Stimulated activated naive CD4-positive, alpha-beta T cell treated with Interleukin-2 at 50 U/mL for 16 hours (primary cell): Measurements from ENCODE around the gene UFSP2.

ENCODE experiments used
- DNase-seq: peaks from one replicate; lab custom pipeline; 2025; lab: John Stamatoyannopoulos, UW

UFSP2 gene

GRCh38 chr4:185425647-185426352 is at the start of gene UFSP2:
TSS of gene UFSP2 (minus strand) at chr4:185425964. CDS start at chr4:185425868, 96 bp downstream.
- DNase-seq = peak; percentile 85

- DNase-seq = no peak
Observed at GRCh38 chr4:185473247-185473646, 47.5 kb upstream of the UFSP2 start.

GRCh38 chr4:185472103-185472542 is 46.4 kb upstream of the UFSP2 start:
- no peak for DNase-seq

- peak; percentile 92 for DNase-seq
Observed at GRCh38 chr4:185471235-185472102, 45.7 kb upstream of the UFSP2 start, which contains the start of gene CCDC110. TSS of gene CCDC110 (minus strand) at chr4:185471733. CDS start at chr4:185471683, 50 bp downstream.

GRCh38 chr4:185470501-185471195 is 44.9 kb upstream of the UFSP2 start:
- DNase-seq = peak; percentile 48

- no peak for DNase-seq
Observed at GRCh38 chr4:185469580-185470154, 43.9 kb upstream of the UFSP2 start.

- no peak for DNase-seq
Observed at GRCh38 chr4:185468999-185469398, 43.2 kb upstream of the UFSP2 start.

GRCh38 chr4:185467991-185468390 is 42.2 kb upstream of the UFSP2 start:
- DNase-seq = no peak

- DNase-seq = no peak
Observed at GRCh38 chr4:185467101-185467500, 41.3 kb upstream of the UFSP2 start.

- no peak for DNase-seq
Observed at GRCh38 chr4:185465707-185466106, 39.9 kb upstream of the UFSP2 start.

GRCh38 chr4:185464887-185465286 is 39.1 kb upstream of the UFSP2 start:
- DNase-seq = no peak

- DNase-seq = no peak
Observed at GRCh38 chr4:185464183-185464582, 38.4 kb upstream of the UFSP2 start.

GRCh38 chr4:185463541-185463940 is 37.8 kb upstream of the UFSP2 start:
- DNase-seq = no peak

- no peak for DNase-seq
Observed at GRCh38 chr4:185461565-185461964, 35.8 kb upstream of the UFSP2 start.

GRCh38 chr4:185457136-185457535 is 31.4 kb upstream of the UFSP2 start:
- DNase-seq = no peak

- no peak for DNase-seq
Observed at GRCh38 chr4:185456131-185456530, 30.4 kb upstream of the UFSP2 start.

- no peak for DNase-seq
Observed at GRCh38 chr4:185445209-185445608, 19.4 kb upstream of the UFSP2 start.

- DNase-seq = no peak
Observed at GRCh38 chr4:185441479-185441878, 15.7 kb upstream of the UFSP2 start.

- no peak for DNase-seq
Observed at GRCh38 chr4:185437809-185438208, 12.0 kb upstream of the UFSP2 start.

- DNase-seq = no peak
Observed at GRCh38 chr4:185435466-185435865, 9.7 kb upstream of the UFSP2 start.

GRCh38 chr4:185429660-185430059 is 3.9 kb upstream of the UFSP2 start:
- DNase-seq = no peak
